ENCODE data around the gene MAN1A2.

DNA sequence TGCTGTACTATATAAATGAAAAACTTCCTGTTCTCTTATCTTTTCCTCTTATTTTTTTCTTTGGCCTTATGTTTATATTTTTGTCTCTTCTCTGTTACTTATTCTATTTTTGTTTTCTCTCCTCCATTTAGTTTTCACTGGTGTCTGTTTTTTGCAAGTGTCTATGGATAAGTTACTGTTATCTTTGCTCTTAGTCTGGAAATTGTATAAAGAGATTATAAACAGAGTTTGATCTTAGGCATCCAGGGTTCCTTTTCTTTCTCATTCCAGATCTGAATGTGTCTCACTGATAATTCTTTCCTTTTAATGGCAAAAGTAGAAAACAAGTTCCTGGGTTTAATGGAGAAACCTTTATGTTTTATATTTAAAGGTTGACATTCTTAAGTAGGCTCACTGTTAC is 34.5 kb downstream of the MAN1A2 start:
- TF ChIP-seq, protein P1, sequence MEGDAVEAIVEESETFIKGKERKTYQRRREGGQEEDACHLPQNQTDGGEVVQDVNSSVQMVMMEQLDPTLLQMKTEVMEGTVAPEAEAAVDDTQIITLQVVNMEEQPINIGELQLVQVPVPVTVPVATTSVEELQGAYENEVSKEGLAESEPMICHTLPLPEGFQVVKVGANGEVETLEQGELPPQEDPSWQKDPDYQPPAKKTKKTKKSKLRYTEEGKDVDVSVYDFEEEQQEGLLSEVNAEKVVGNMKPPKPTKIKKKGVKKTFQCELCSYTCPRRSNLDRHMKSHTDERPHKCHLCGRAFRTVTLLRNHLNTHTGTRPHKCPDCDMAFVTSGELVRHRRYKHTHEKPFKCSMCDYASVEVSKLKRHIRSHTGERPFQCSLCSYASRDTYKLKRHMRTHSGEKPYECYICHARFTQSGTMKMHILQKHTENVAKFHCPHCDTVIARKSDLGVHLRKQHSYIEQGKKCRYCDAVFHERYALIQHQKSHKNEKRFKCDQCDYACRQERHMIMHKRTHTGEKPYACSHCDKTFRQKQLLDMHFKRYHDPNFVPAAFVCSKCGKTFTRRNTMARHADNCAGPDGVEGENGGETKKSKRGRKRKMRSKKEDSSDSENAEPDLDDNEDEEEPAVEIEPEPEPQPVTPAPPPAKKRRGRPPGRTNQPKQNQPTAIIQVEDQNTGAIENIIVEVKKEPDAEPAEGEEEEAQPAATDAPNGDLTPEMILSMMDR (IDR thresholded peaks at IDR 0.05), result no peak
- no peak for TF ChIP-seq POLR2A (IDR thresholded peaks at IDR 0.05)
- no peak for TF ChIP-seq EP300 (IDR thresholded peaks at IDR 0.05)
- no peak for TF ChIP-seq POLR2AphosphoS5 (IDR thresholded peaks at IDR 0.05)
